HepG2 (cell line): Measurements from ENCODE around the gene DOCK4. TPM values are rescaled to one million over a fixed set of nuclear protein-coding genes. Genes with fewer than 3 reads are reported as not detected.
A peak's percentile ranks its signal among the peaks of the same experiment; 100 is the strongest.

Source experiments
- AHR ChIP-seq: IDR thresholded peaks from 2 replicates; pipeline ENCODE4 v1.6.1; 2018; ENCODE audit warnings: missing genetic modification reagents, missing compliant biosample characterization
- HMGXB3 ChIP-seq: sonication (generic); formaldehyde crosslinking; IDR thresholded peaks from 2 replicates; pipeline ENCODE4 v1.4.0; 2020; ENCODE audit warnings: missing genetic modification reagents, borderline replicate concordance
- JUN ChIP-seq: sonication (generic); formaldehyde crosslinking; IDR thresholded peaks from 2 replicates; pipeline ENCODE4 v1.4.0; 2020; ENCODE audit warnings: mild to moderate bottlenecking, missing genetic modification reagents
- KDM4B ChIP-seq: sonication (generic); formaldehyde crosslinking; IDR thresholded peaks from 2 replicates; pipeline ENCODE4 v1.4.0; 2020; ENCODE audit warnings: missing genetic modification reagents
- MLLT10 ChIP-seq: sonication (generic); formaldehyde crosslinking; IDR thresholded peaks from 2 replicates; pipeline ENCODE4 v1.4.0; 2020; ENCODE audit warnings: missing genetic modification reagents
- MYNN ChIP-seq: sonication (generic); formaldehyde crosslinking; IDR thresholded peaks from 2 replicates; pipeline ENCODE4 v1.4.0; 2020; ENCODE audit warnings: mild to moderate bottlenecking, low read depth, missing genetic modification reagents
- NR3C1 ChIP-seq: sonication (generic); formaldehyde crosslinking; IDR thresholded peaks from 2 replicates; pipeline ENCODE4 v1.4.0; 2020; ENCODE audit warnings: missing genetic modification reagents
- PCBP2 ChIP-seq: fragments of 200-400 bp; formaldehyde crosslinking; optimal IDR thresholded peaks from 2 replicates; pipeline ENCODE3; 2018; ENCODE audit warnings: low read length, low read depth; ENCODE audit not compliant: poor library complexity, severe bottlenecking
- POGK ChIP-seq: sonication (generic); formaldehyde crosslinking; conservative IDR thresholded peaks from 2 replicates; pipeline ENCODE4 v1.8.0; 2022; ENCODE audit warnings: mild to moderate bottlenecking, moderate library complexity, missing genetic modification reagents
- RFX1 ChIP-seq: fragments of 450-650 bp; IDR thresholded peaks from 2 replicates; pipeline ENCODE4 v1.6.1; 2017
- RXRA ChIP-seq: sonication (generic); formaldehyde crosslinking; IDR thresholded peaks from 2 replicates; pipeline ENCODE4 v1.5.1; 2020; ENCODE audit warnings: missing genetic modification reagents
- SMAD1 ChIP-seq: sonication (generic); formaldehyde crosslinking; IDR thresholded peaks from 2 replicates; pipeline ENCODE4 v1.4.0; 2020; ENCODE audit warnings: missing genetic modification reagents, low read depth, mild to moderate bottlenecking, borderline replicate concordance
- SNAPC2 ChIP-seq: sonication (generic); formaldehyde crosslinking; IDR thresholded peaks from 2 replicates; pipeline ENCODE4 v1.8.1; 2022; ENCODE audit warnings: mild to moderate bottlenecking, missing genetic modification reagents
- SRSF4 ChIP-seq: fragments of 200-400 bp; formaldehyde crosslinking; IDR thresholded peaks from one replicate; pipeline ENCODE4 v1.6.1; 2018; ENCODE audit warnings: mild to moderate bottlenecking, low read depth, low read length, moderate library complexity; ENCODE audit not compliant: poor library complexity, severe bottlenecking
- STAT6 ChIP-seq: sonication (generic); formaldehyde crosslinking; IDR thresholded peaks from 2 replicates; pipeline ENCODE4 v1.4.0; 2020; ENCODE audit warnings: missing genetic modification reagents, mild to moderate bottlenecking, borderline replicate concordance
- ZBTB26 ChIP-seq: IDR thresholded peaks from 2 replicates; pipeline ENCODE4 v1.6.1; 2016; ENCODE audit warnings: missing compliant biosample characterization, missing genetic modification reagents, borderline replicate concordance
- ZIK1 ChIP-seq: sonication (generic); formaldehyde crosslinking; IDR thresholded peaks from 2 replicates; pipeline ENCODE4 v1.5.0; 2020; ENCODE audit warnings: mild to moderate bottlenecking, low read depth, missing genetic modification reagents, borderline replicate concordance
- ZNF292 ChIP-seq: sonication (generic); formaldehyde crosslinking; IDR thresholded peaks from 2 replicates; pipeline ENCODE4 v1.8.1; 2022; ENCODE audit warnings: mild to moderate bottlenecking, low read depth, missing genetic modification reagents, borderline replicate concordance
- ZNF777 ChIP-seq: sonication (generic); formaldehyde crosslinking; IDR thresholded peaks from 2 replicates; pipeline ENCODE4 v1.4.0; 2020; ENCODE audit warnings: missing genetic modification reagents
- ZNF878 ChIP-seq: sonication (generic); formaldehyde crosslinking; IDR thresholded peaks from 2 replicates; pipeline ENCODE4 v1.8.1; 2023; ENCODE audit warnings: mild to moderate bottlenecking, missing genetic modification reagents, moderate library complexity
- polyA plus RNA-seq, 8 experiments: library from polyadenylated mRNA; depleted of rRNA in 3 of 8; stranded (reverse) in 7 of 8; unstranded in 1 of 8; fragments of >200 nt; fragmentation: Illumina TruSeq in 4 of 8; extraction: Trizol in 4 of 8; gene quantifications; 2 replicates each; pipeline versions ENCODE4 v1.2.1 to v1.2.3, GENCODE V29; 2011 to 2016; ENCODE audit warnings: low read depth in 4 of 8, missing spikeins in 1 of 8, mixed read lengths in 1 of 8; ENCODE audit not compliant: insufficient read depth in 1 of 8
- total RNA-seq, 5 experiments: library from RNA; depleted of rRNA; stranded (reverse); fragments of >200 nt; fragmentation: Illumina TruSeq; extraction: Trizol; gene quantifications; 2 replicates each; pipeline ENCODE4 v1.2.3, GENCODE V29; 2016; ENCODE audit warnings: low read depth in 1 of 5

The DOCK4 gene
- total and polyA plus RNA-seq, 2 of the 13 experiments (the other 11 are each of a cell fraction or from before 2014, with no cell fraction given), result 13.5 to 17.4 TPM

- TF ChIP-seq STAT6 (no peak), ZNF878 (no peak), KDM4B (CRISPR knock-in tag) (no peak), NR3C1 (no peak), ZNF777 (CRISPR knock-in tag) (no peak), RXRA (peak; percentile 89; the same call in 1 of the 2 replicates), POGK (CRISPR knock-in tag) (no peak), SMAD1 (CRISPR knock-in tag) (no peak), JUN (CRISPR knock-in tag) (0 out of 2 replicates have a peak, but pooled peaks have one; percentile 35), RFX1 (peak; percentile 14; the same call in 1 of the 2 replicates), MLLT10 (CRISPR knock-in tag) (no peak), MYNN (no peak), ZBTB26 (CRISPR knock-in tag) (0 out of 2 replicates have a peak, but pooled peaks have one; percentile 43), ZNF292 (peak; percentile 65; the same call in 1 of the 2 replicates), ZIK1 (CRISPR knock-in tag) (no peak), PCBP2 (peak; percentile 32), AHR (CRISPR knock-in tag) (no peak), SRSF4 (no peak), HMGXB3 (no peak), SNAPC2 (CRISPR knock-in tag) (no peak)
Measured at GRCh38 chr7:112162142-112162766, 43.9 kb downstream of the DOCK4 start (continued).
